ENCODE measurements around the gene ITPR1. TPM values are rescaled to one million over a fixed set of nuclear protein-coding genes. Genes with fewer than 3 reads are reported as not detected.

ITPR1 gene
- total RNA-seq, 4 donors from 2014 or later = 15.3 to 50.2 (median 28.7) TPM

GRCh38 chr3:4801892-4802291, 308.7 kb downstream of the ITPR1 start:
- in situ Hi-C loops (cut with MboI; ENCODE audit: low pct_ligation_motif_present in 1 of 4, low pct_unique_long_range_greater_than_20kb in 1 of 4, low sequenced_read_pairs in 3 of 4) (no loop called here), intact Hi-C loops (cut with DNase I; ENCODE audit: low total_unique reads) (loop anchor here (2.0 kb wide), 1 partner anchor 39 kb away; no protein-coding TSS in a partner anchor)
- no peak for TF ChIP-seq CTCF (IDR thresholded peaks at IDR 0.05)
- no peak for TF ChIP-seq POLR2AphosphoS5 (IDR thresholded peaks at IDR 0.05)
- no peak for TF ChIP-seq POLR2A (IDR thresholded peaks at IDR 0.05)
- no peak for TF ChIP-seq EP300 (IDR thresholded peaks at IDR 0.05; ENCODE audit: low read depth)
- Histone ChIP-seq H3K27me3 (no peaks in the 10 kb centered on the region), H3K9me3 (no peaks in the 10 kb centered on the region), H3K4me3 (no peak overlapping the region), H3K36me3 (no peaks in the 10 kb centered on the region), H3K4me1 (no peaks in the 10 kb centered on the region), H3K27ac (no peak overlapping the region)
- DNase-seq = no peak
- 81 to 100% methylated on average over 3 to 5 of the region's 5 CpGs for WGBS, 2 donors (ENCODE audit: low coverage in 1 of 2)

GRCh38 chr3:4802903-4803302, 309.8 kb downstream of the ITPR1 start:
- Histone ChIP-seq H3K4me1 (no peaks in the 10 kb centered on the region), H3K36me3 (no peaks in the 10 kb centered on the region), H3K27ac (no peak overlapping the region), H3K4me3 (no peak overlapping the region), H3K27me3 (no peaks in the 10 kb centered on the region), H3K9me3 (no peaks in the 10 kb centered on the region)
- no peak for DNase-seq
- in situ Hi-C loops (cut with MboI; ENCODE audit: low pct_ligation_motif_present in 1 of 4, low pct_unique_long_range_greater_than_20kb in 1 of 4, low sequenced_read_pairs in 3 of 4) (no loop called here), intact Hi-C loops (cut with DNase I; ENCODE audit: low total_unique reads) (no loop called here)
- WGBS, 2 donors (ENCODE audit: low coverage in 1 of 2) = 98 to 100% methylated on average over 4 to 8 of the region's 8 CpGs
- no peak for TF ChIP-seq CTCF (IDR thresholded peaks at IDR 0.05)
- no peak for TF ChIP-seq POLR2AphosphoS5 (IDR thresholded peaks at IDR 0.05)
- no peak for TF ChIP-seq POLR2A (IDR thresholded peaks at IDR 0.05)
- TF ChIP-seq EP300 (IDR thresholded peaks at IDR 0.05; ENCODE audit: low read depth) = no peak

GRCh38 chr3:4804161-4805058, 311.3 kb downstream of the ITPR1 start:
- H3K36me3 ChIP-seq = no peaks in the 10 kb centered on the region
- no peaks in the 10 kb centered on the region for H3K4me1 ChIP-seq
- 89 to 98% methylated on average over 7 to 14 of the region's 14 CpGs for WGBS, 2 donors (ENCODE audit: low coverage in 1 of 2)
- intact Hi-C loops (cut with DNase I; ENCODE audit: low total_unique reads) = no loop called here
- in situ Hi-C loops (cut with MboI; ENCODE audit: low pct_ligation_motif_present in 1 of 4, low pct_unique_long_range_greater_than_20kb in 1 of 4, low sequenced_read_pairs in 3 of 4) = no loop called here
- DNase-seq = no peak
- no peaks in the 10 kb centered on the region for H3K9me3 ChIP-seq
- H3K27ac ChIP-seq = no peak overlapping the region
- no peak overlapping the region for H3K4me3 ChIP-seq
- TF ChIP-seq EP300 (IDR thresholded peaks at IDR 0.05; ENCODE audit: low read depth) (no peak), POLR2A (IDR thresholded peaks at IDR 0.05) (no peak)
- no peaks in the 10 kb centered on the region for H3K27me3 ChIP-seq

- DNase-seq = no peak
- H3K27ac ChIP-seq = no peak overlapping the region
- H3K27me3 ChIP-seq = no peaks in the 10 kb centered on the region
- TF ChIP-seq CTCF (IDR thresholded peaks at IDR 0.05) = no peak
- no peak for TF ChIP-seq POLR2AphosphoS5 (IDR thresholded peaks at IDR 0.05)
- no peak for TF ChIP-seq EP300 (IDR thresholded peaks at IDR 0.05; ENCODE audit: low read depth)
- TF ChIP-seq POLR2A (IDR thresholded peaks at IDR 0.05) = no peak
- H3K4me1 ChIP-seq = no peaks in the 10 kb centered on the region
- WGBS, 2 donors (ENCODE audit: low coverage in 1 of 2) = 73 to 89% methylated on average over 6 to 7 of the region's 7 CpGs
- in situ Hi-C loops (cut with MboI; ENCODE audit: low pct_ligation_motif_present in 1 of 4, low pct_unique_long_range_greater_than_20kb in 1 of 4, low sequenced_read_pairs in 3 of 4) (no loop called here), intact Hi-C loops (cut with DNase I; ENCODE audit: low total_unique reads) (no loop called here)
- H3K9me3 ChIP-seq = no peaks in the 10 kb centered on the region
- no peaks in the 10 kb centered on the region for H3K36me3 ChIP-seq
- H3K4me3 ChIP-seq = no peak overlapping the region
Observed at GRCh38 chr3:4805662-4806061, 312.5 kb downstream of the ITPR1 start.
